ENCODE results near the gene ARHGAP29. TPM values are rescaled to one million over a fixed set of nuclear protein-coding genes. Genes with fewer than 3 reads are reported as not detected.
"Not testable (repeated sequence)": the region's sequence is repeated elsewhere in the genome, so short reads cannot be mapped to it uniquely, and the experiment has no call there.

Gene ARHGAP29
- total RNA-seq, 2 experiments from 2014 or later = not detected

- DNase-seq = no peak
- POLR2A ChIA-PET = no interaction called here
- Mint-ChIP-seq H3K9me3 (no peaks in the 10 kb centered on the region), H3K27me3 (peaks cover 22% of the 10 kb centered on the region), H3K27ac (no peak overlapping the region), H3K4me1 (no peaks in the 10 kb centered on the region), H3K4me3 (no peak overlapping the region), H3K36me3 (no peaks in the 10 kb centered on the region)
- no peak for ATAC-seq (ENCODE audit: low read depth)
Observed at GRCh38 chr1:94160811-94161210, 76.6 kb downstream of the ARHGAP29 start.

DNA sequence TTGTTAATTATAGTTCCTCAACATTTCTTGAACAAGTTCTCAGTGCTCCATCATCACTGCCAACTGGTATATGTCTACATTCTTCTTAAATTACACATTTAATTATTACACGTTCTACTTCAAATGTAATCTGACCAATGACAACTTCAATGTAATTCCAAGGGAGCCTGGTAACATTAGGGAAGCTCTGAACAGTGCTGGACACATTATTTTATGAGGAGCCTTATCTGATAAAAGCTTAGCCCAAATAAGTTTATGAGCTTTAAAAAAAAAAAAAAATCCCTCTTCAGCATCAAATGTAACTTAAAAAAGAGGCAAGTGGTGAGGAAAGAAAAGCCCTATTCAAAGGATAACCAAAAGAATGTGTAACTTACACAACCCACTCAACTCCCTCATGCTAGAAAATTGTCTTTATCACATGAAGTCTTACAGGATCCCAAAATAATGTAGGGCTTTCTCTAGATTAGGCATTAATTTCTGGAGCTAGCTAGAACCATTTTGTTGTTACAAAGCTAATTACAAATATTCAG is 81.2 kb downstream of the ARHGAP29 start:
- ATAC-seq (ENCODE audit: low read depth) (no peak), DNase-seq (no peak)
- POLR2A ChIA-PET = no interaction called here
- Mint-ChIP-seq H3K4me1 (no peaks in the 10 kb centered on the region), H3K27me3 (peaks cover 30% of the 10 kb centered on the region), H3K27ac (no peak overlapping the region), H3K4me3 (no peak overlapping the region), H3K9me3 (no peaks in the 10 kb centered on the region), H3K36me3 (no peaks in the 10 kb centered on the region)

DNA sequence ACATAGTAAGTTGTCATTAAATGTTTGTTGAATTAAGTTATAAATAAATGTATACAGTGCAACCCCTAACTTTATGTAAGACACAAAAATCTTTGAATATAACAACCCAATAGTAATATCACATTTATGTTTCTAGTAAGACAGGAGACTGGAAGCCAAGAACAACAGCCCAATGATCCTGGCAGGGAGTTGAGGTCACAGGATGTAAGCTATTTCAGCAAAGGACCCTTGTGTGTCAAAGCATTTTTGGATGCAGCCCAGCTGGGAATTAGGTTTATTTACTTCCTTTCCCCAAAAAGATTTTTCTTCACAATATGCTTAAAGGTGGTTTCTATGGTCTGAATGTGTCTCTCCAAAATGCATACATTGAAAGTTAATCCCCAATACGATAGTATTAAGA is 82.4 kb downstream of the ARHGAP29 start:
- DNase-seq = no peak
- H3K4me1 Mint-ChIP-seq = no peaks in the 10 kb centered on the region

DNA sequence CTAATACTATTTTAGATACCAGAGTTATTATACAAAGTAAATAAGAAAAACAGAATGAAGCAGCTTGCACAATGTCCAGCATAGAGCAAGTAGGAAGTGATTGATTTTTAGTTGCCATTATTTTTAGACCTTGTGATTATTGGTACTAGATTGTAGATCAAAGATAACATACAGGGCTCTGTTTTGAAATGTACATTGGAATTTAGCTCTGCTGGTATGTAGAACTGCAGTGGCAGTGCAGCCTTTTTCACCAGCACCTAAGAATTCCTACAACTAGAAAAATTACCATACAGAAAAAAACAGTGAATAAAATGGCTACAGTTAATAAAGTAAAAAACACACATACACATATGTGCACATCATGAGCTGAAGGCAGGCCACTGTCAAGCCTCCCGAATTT is 84.3 kb downstream of the ARHGAP29 start:
- DNase-seq (no peak), ATAC-seq (ENCODE audit: low read depth) (no peak)
- no peaks in the 10 kb centered on the region for H3K36me3 Mint-ChIP-seq
- POLR2A ChIA-PET = no interaction called here
- H3K27ac Mint-ChIP-seq = no peak overlapping the region
- H3K4me3 Mint-ChIP-seq = no peak overlapping the region
- H3K4me1 Mint-ChIP-seq = no peaks in the 10 kb centered on the region
- no peaks in the 10 kb centered on the region for H3K9me3 Mint-ChIP-seq
- peaks cover 21% of the 10 kb centered on the region for H3K27me3 Mint-ChIP-seq

More for the DNA sequence above, 82.4 kb downstream of the ARHGAP29 start:
- H3K9me3 Mint-ChIP-seq = no peaks in the 10 kb centered on the region
- no peak overlapping the region for H3K27ac Mint-ChIP-seq
- peaks cover 24% of the 10 kb centered on the region for H3K27me3 Mint-ChIP-seq
- ATAC-seq (ENCODE audit: low read depth) = no peak
- H3K36me3 Mint-ChIP-seq = no peaks in the 10 kb centered on the region
- POLR2A ChIA-PET = no interaction called here
- no peak overlapping the region for H3K4me3 Mint-ChIP-seq

DNA sequence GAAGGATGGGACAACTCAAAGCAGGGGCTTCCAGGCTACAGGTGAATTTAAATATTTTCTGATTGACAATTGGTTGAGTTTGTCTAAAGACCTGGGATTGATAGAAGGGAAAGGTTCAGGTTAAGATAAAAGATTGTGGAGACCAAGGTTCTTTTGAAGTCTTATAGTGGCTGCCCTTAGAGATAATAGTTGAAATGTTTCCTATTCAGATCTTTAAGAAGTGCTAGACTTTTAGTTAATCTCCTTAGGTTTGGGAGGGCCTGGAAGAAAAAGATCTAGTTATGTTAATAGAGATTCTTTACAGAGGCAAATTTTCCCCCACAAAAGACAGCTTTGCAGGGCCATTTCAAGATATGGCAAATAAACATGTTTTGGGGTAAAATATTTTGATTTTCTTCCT is 88.2 kb downstream of the ARHGAP29 start:
- DNase-seq; H3K4me3 Mint-ChIP-seq; H3K36me3 Mint-ChIP-seq; H3K4me1 Mint-ChIP-seq; ATAC-seq (ENCODE audit: low read depth); H3K9me3 Mint-ChIP-seq; H3K27ac Mint-ChIP-seq; POLR2A ChIA-PET: not testable (repeated sequence)
- H3K27me3 Mint-ChIP-seq = peaks cover 21% of the 10 kb centered on the region

GRCh38 chr1:94146273-94146672 is 91.1 kb downstream of the ARHGAP29 start:
- H3K27ac Mint-ChIP-seq = no peak overlapping the region
- no peaks in the 10 kb centered on the region for H3K36me3 Mint-ChIP-seq
- POLR2A ChIA-PET = no interaction called here
- H3K4me1 Mint-ChIP-seq = no peaks in the 10 kb centered on the region
- DNase-seq (no peak), ATAC-seq (ENCODE audit: low read depth) (no peak)
- peaks cover 20% of the 10 kb centered on the region for H3K27me3 Mint-ChIP-seq
- H3K4me3 Mint-ChIP-seq = no peak overlapping the region
- H3K9me3 Mint-ChIP-seq = no peaks in the 10 kb centered on the region

DNA sequence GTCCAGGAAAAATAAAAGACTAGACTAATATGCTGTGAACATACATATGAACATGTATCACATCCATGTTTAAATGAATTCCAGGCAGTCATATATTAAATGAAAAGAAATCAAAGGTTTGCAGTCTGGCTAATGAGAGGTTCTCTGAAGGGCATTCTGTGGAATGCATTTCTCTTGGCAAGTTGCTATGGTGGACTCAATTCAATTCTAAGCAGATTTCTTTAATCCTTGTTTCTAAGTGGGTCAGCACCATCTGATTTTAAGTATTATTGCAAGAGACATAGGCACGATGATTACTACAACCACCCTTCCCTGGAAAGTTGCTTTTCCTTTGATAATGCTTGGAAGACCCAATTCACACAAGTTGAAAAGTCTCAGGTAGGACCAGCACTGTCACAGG is 92.5 kb downstream of the ARHGAP29 start:
- Mint-ChIP-seq H3K27ac (no peak overlapping the region), H3K4me1 (no peaks in the 10 kb centered on the region), H3K4me3 (no peak overlapping the region), H3K36me3 (no peaks in the 10 kb centered on the region), H3K27me3 (peaks cover 20% of the 10 kb centered on the region), H3K9me3 (no peaks in the 10 kb centered on the region)
- ATAC-seq (ENCODE audit: low read depth) = no peak
- DNase-seq = no peak
- POLR2A ChIA-PET = no interaction called here

DNA sequence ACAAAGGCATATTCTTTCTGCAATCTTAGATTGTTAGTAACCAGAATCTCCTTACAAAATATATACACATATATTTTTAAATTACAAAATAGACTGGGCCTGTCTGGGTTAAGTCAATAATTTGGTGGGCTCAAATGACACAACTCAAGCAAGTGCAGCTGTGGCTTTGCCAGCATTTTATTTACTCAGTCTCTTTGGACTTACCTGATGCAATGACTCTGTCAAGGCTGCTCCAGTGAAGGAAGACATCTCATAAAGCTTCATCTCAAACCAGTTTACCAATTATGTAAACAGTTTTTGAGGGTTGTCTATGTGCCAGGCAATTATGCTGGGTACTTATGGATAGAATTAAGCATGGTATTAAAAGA is 93.6 kb downstream of the ARHGAP29 start:
- Mint-ChIP-seq H3K36me3 (no peaks in the 10 kb centered on the region), H3K4me1 (no peaks in the 10 kb centered on the region), H3K27ac (no peak overlapping the region), H3K27me3 (peaks cover 13% of the 10 kb centered on the region), H3K9me3 (no peaks in the 10 kb centered on the region), H3K4me3 (no peak overlapping the region)
- no peak for ATAC-seq (ENCODE audit: low read depth)
- DNase-seq = no peak
- POLR2A ChIA-PET = no interaction called here

DNA sequence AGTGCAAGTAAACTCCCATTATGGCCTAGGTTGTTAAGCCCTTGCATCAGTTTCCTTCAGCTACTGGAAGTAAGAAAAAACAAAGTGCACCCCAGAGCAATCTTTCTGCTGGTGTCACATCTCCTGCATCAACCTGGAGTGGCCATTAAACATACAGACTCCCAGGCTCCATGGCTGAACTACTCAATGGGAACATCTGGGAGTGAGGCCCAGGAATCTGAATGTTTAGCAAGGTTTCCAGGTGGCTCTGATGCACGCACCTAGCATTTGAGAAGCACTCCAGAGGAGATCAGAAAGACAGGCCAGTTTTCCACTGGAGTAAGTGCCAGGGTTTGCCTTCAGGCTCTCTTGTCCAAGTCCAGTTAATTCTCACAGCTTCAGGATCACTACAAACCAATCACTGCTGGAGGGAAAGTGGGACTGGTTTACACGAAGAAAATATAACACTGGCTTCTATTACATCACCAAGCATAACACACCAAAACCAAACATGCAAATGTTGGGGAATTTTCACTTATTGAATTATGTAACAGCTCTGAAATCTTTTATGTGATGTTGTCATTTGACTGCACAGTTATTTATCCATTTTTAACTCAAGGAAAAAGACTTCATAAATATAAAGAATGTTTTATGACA is 94.1 kb downstream of the ARHGAP29 start:
- Mint-ChIP-seq H3K9me3 (no peaks in the 10 kb centered on the region), H3K4me1 (no peaks in the 10 kb centered on the region), H3K36me3 (no peaks in the 10 kb centered on the region), H3K4me3 (no peak overlapping the region), H3K27me3 (peaks cover 16% of the 10 kb centered on the region), H3K27ac (no peak overlapping the region)
- ATAC-seq (ENCODE audit: low read depth) = no peak
- POLR2A ChIA-PET = no interaction called here
- no peak for DNase-seq

DNA sequence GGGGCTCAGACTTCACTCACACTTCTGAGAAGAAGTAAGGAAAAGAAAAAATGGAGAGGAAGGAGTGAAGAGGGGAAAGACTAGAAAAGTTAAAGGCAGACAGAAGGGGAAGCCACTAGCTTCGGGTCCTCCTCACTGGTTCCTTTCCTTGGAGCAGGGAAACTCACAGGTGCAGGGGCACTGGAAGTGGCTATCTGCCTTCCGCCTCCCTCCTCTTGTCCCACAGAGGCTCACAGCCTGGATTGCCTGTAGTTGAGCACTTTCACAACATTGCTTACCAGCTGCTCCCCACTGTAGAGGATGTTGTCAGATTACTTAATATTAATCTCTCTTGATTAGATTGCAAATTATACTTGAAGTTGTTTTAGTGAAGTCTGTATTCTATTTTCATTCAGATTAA is 94.8 kb downstream of the ARHGAP29 start:
- no peaks in the 10 kb centered on the region for H3K4me1 Mint-ChIP-seq
- H3K27me3 Mint-ChIP-seq = peaks cover 16% of the 10 kb centered on the region

GRCh38 chr1:94142022-94142421 is 95.4 kb downstream of the ARHGAP29 start:
- H3K4me3 Mint-ChIP-seq = no peak overlapping the region
- POLR2A ChIA-PET = no interaction called here
- no peaks in the 10 kb centered on the region for H3K9me3 Mint-ChIP-seq
- no peak for ATAC-seq (ENCODE audit: low read depth)
- DNase-seq = no peak
- no peaks in the 10 kb centered on the region for H3K4me1 Mint-ChIP-seq
- peaks cover 12% of the 10 kb centered on the region for H3K27me3 Mint-ChIP-seq
- H3K27ac Mint-ChIP-seq = no peak overlapping the region
- no peaks in the 10 kb centered on the region for H3K36me3 Mint-ChIP-seq

More for the DNA sequence above, 94.8 kb downstream of the ARHGAP29 start:
- Mint-ChIP-seq H3K4me3 (no peak overlapping the region), H3K36me3 (no peaks in the 10 kb centered on the region), H3K9me3 (no peaks in the 10 kb centered on the region), H3K27ac (no peak overlapping the region)
- ATAC-seq (ENCODE audit: low read depth) = no peak
- no peak for DNase-seq
- POLR2A ChIA-PET = no interaction called here

GRCh38 chr1:94132111-94132510 is 105.3 kb downstream of the ARHGAP29 start:
- DNase-seq (no peak), ATAC-seq (ENCODE audit: low read depth) (no peak)
- POLR2A ChIA-PET = no interaction called here
- Mint-ChIP-seq H3K4me1 (no peaks in the 10 kb centered on the region), H3K4me3 (no peak overlapping the region), H3K27ac (no peak overlapping the region), H3K36me3 (no peaks in the 10 kb centered on the region), H3K9me3 (peaks cover 4% of the 10 kb centered on the region), H3K27me3 (peaks cover 6% of the 10 kb centered on the region)

GRCh38 chr1:94130851-94131595 is 106.4 kb downstream of the ARHGAP29 start:
- POLR2A ChIA-PET = no interaction called here
- ATAC-seq (ENCODE audit: low read depth) = no peak
- no peak for DNase-seq
- Mint-ChIP-seq H3K4me1 (no peaks in the 10 kb centered on the region), H3K36me3 (no peaks in the 10 kb centered on the region), H3K27me3 (peaks cover 13% of the 10 kb centered on the region), H3K4me3 (no peak overlapping the region), H3K27ac (no peak overlapping the region), H3K9me3 (peaks cover 4% of the 10 kb centered on the region)

DNA sequence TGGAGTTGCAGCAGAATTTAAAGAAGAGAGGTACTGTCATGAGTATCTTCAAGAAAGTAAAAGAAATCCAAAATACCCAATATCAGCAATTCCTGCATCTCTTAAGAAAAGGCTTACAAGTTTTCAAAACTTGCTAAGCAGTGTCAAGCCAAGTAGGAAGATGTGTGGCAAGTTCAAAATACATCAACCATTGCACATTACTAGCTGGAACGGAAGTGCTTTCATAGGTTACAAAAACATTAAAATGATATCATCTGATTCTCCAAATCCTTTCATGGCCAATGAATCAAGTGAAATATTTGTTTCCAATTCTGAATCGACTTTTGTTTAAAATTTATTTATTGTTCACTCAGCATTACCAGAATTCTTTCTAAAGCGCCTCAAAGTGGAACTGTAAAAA is 110.7 kb downstream of the ARHGAP29 start:
- H3K9me3 Mint-ChIP-seq = no peaks in the 10 kb centered on the region
- H3K4me1 Mint-ChIP-seq = no peaks in the 10 kb centered on the region
- no peaks in the 10 kb centered on the region for H3K36me3 Mint-ChIP-seq
- no peak overlapping the region for H3K4me3 Mint-ChIP-seq
- POLR2A ChIA-PET = no interaction called here
- ATAC-seq (ENCODE audit: low read depth) = no peak
- peaks cover 12% of the 10 kb centered on the region for H3K27me3 Mint-ChIP-seq
- H3K27ac Mint-ChIP-seq = no peak overlapping the region
- no peak for DNase-seq

Data from activated naive CD8-positive, alpha-beta T cell treated with anti-CD3 and anti-CD28 coated beads, Interleukin-2, amount 10 ng/mL, durations not matched to agents 7 days and 5 days (primary cell).